ENCODE results near the gene SEC16B.

The SEC16B gene

DNA sequence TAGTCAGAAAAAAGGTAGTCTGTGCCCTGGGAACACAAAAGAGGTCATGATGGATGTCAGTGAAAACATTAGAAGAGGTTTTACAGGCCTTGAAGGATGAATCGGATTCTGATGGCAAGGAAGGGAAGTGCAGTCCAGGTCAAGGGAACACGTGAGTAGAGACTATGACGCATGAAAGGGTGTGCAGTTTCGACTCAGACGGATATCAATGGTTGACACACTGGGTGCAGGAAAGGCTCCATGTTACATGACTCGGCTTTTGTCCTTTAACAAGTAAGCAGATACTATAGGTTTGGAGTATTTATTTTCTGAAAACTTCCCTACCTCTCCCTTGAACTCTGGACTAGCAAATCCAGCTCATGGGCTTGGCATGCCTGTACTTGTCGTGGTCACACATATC is 55.3 kb downstream of the SEC16B start:
- H3K36me3 ChIP-seq (replicated peaks): no peaks in the 10 kb centered on the region
- in situ Hi-C loops (cut with HindIII; ENCODE audit: low pct_ligation_motif_present, low sequenced_read_pairs): no loop called here
- TF ChIP-seq, protein P1, sequence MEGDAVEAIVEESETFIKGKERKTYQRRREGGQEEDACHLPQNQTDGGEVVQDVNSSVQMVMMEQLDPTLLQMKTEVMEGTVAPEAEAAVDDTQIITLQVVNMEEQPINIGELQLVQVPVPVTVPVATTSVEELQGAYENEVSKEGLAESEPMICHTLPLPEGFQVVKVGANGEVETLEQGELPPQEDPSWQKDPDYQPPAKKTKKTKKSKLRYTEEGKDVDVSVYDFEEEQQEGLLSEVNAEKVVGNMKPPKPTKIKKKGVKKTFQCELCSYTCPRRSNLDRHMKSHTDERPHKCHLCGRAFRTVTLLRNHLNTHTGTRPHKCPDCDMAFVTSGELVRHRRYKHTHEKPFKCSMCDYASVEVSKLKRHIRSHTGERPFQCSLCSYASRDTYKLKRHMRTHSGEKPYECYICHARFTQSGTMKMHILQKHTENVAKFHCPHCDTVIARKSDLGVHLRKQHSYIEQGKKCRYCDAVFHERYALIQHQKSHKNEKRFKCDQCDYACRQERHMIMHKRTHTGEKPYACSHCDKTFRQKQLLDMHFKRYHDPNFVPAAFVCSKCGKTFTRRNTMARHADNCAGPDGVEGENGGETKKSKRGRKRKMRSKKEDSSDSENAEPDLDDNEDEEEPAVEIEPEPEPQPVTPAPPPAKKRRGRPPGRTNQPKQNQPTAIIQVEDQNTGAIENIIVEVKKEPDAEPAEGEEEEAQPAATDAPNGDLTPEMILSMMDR (IDR thresholded peaks at IDR 0.05; ENCODE audit: low read depth, low read length, missing control alignments): no peak
- DNase-seq: no peak
- no peak overlapping the region for H3K4me3 ChIP-seq (ENCODE audit: low read depth, low read length)
- H3K27me3 ChIP-seq (replicated peaks): no peaks in the 10 kb centered on the region
- H3K27ac ChIP-seq: no peak overlapping the region

DNA sequence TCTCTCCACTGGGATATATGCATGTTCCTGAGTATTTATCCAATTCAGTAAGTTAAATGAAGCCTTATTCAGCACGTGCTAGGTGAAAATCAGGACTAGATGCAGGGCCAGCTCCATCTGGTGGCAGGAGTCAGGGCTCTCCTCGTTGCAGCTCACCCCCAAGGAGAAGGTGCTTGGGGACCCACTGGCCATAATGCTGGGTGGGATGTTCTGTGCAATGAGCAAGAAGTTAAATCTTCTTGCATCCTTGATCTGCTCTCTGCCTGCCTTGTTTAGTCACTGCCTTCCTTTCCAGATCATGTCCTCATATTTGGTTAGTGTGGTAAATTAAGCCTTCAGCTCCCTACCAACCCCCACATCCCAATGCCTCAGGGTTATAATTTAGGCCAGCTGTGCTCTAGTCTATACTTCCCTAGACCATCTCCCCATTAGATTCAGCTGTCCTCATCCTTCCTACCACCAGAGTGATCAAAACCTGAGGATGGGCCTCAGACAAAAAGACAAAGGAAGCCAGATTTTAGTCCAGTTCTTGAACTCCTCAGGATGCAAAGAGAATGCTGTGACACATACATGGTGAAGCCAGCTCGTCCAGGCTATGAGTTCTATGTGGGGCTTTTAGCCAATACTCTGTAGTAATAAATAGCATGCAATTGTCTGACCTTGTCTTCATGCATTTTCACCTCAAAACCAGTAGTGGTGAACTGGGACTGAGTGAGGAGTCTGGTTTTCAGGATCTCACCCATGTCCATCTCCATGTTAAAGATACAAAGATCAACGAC is 55.9 kb downstream of the SEC16B start:
- peak; percentile 24 for DNase-seq
- in situ Hi-C loops (cut with HindIII; ENCODE audit: low pct_ligation_motif_present, low sequenced_read_pairs): no loop called here

DNA sequence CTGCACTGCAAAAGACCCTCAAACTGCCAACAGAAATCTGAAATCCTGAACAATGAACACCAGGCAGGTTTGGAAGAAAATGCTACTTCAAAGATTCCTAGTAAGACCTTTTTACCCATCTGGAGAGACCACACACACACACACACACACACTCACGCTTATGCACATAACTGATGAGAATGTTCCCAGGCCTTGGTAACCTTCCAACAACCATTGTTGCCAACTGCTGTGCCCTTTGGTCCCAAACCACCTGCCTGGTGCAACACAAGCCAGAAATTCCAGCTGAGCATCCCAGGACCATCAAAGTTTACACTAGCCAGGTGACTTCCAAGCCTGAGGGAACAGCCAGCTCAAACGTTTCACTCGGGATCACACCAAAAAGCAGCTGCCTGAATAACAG is 56.9 kb downstream of the SEC16B start:
- TF ChIP-seq, protein P1 (IDR thresholded peaks at IDR 0.05; ENCODE audit: low read depth, low read length, missing control alignments): no peak
- Histone ChIP-seq H3K27me3 (replicated peaks) (no peaks in the 10 kb centered on the region), H3K27ac (no peak overlapping the region), H3K4me3 (ENCODE audit: low read depth, low read length) (no peak overlapping the region), H3K36me3 (replicated peaks) (no peaks in the 10 kb centered on the region)
- in situ Hi-C loops (cut with HindIII; ENCODE audit: low pct_ligation_motif_present, low sequenced_read_pairs): no loop called here
- DNase-seq: no peak

More for the DNA sequence above, 55.9 kb downstream of the SEC16B start:
- TF ChIP-seq, protein P1 (IDR thresholded peaks at IDR 0.05; ENCODE audit: low read depth, low read length, missing control alignments): peak; percentile 83
- Histone ChIP-seq H3K36me3 (replicated peaks) (no peaks in the 10 kb centered on the region), H3K4me3 (ENCODE audit: low read depth, low read length) (no peak overlapping the region), H3K27ac (no peak overlapping the region), H3K27me3 (replicated peaks) (no peaks in the 10 kb centered on the region)

DNA sequence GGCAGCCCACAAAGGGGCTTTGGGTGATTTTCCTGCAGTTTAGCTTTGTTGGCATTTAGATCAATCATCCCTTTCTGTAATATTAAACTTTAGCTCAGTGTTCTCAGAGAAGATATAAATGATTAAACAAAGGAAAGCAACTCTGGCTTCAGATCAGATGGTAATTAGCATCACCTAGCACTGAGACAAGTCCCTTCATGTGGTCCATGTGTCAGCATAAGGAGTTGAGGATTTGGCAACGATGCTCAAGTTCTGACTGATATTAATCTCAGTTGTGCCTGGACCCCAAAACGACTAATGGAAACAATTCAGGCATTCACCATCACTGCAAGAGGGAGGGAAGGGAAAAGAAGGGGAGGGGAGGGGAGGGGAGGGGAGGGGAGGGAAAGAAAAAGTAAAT is 60.4 kb downstream of the SEC16B start:
- H3K27ac ChIP-seq: no peak overlapping the region
- no peaks in the 10 kb centered on the region for H3K27me3 ChIP-seq (replicated peaks)
- TF ChIP-seq, protein P1 (IDR thresholded peaks at IDR 0.05; ENCODE audit: low read depth, low read length, missing control alignments): no peak
- H3K36me3 ChIP-seq (replicated peaks): no peaks in the 10 kb centered on the region
- no peak for DNase-seq
- in situ Hi-C loops (cut with HindIII; ENCODE audit: low pct_ligation_motif_present, low sequenced_read_pairs): no loop called here
- H3K4me3 ChIP-seq (ENCODE audit: low read depth, low read length): no peak overlapping the region

DNA sequence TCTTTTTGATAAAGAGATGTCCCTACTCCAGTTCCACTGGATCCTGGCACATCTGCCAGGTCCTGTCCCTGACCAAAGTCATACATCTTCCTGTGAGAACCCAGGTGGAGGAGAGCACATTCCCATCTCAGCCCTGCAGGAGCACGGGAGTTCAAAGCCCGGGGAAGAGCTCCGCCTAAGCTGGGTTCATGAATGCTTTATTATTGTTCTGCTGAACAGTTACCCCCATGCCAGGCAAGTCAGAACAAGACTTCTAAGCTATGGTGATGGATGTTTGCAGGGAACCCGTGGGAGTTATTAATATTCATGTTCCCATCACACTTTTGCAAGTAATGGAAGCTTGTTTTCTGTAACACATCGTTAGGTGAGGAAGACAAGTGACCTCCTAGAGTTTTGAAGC is 62.9 kb downstream of the SEC16B start:
- DNase-seq: no peak
- H3K27me3 ChIP-seq (replicated peaks): no peaks in the 10 kb centered on the region
- no peak overlapping the region for H3K27ac ChIP-seq
- TF ChIP-seq, protein P1 (IDR thresholded peaks at IDR 0.05; ENCODE audit: low read depth, low read length, missing control alignments): no peak
- no peaks in the 10 kb centered on the region for H3K36me3 ChIP-seq (replicated peaks)
- no peak overlapping the region for H3K4me3 ChIP-seq (ENCODE audit: low read depth, low read length)
- in situ Hi-C loops (cut with HindIII; ENCODE audit: low pct_ligation_motif_present, low sequenced_read_pairs): no loop called here

DNA sequence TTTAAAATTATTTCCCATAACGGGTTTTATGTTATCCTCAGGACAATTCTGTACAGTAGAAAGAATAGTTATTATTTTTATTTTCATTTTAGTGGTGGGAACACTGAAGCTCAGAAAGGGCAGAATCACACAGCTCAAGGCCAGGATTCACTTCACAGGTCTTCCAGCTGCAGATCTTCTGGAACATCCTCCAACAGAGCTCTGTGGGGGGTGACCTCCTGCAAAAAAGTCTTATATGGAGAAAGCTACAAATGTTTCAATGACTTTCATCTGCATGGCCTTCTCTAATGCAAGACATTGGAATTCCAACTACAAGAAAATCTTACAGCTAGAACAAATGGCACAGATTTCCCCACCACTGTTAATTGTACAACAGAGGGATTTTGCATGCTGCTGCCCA is 64.2 kb downstream of the SEC16B start:
- H3K36me3 ChIP-seq (replicated peaks): no peaks in the 10 kb centered on the region
- in situ Hi-C loops (cut with HindIII; ENCODE audit: low pct_ligation_motif_present, low sequenced_read_pairs): no loop called here

More for the DNA sequence above, 64.2 kb downstream of the SEC16B start:
- TF ChIP-seq, protein P1 (IDR thresholded peaks at IDR 0.05; ENCODE audit: low read depth, low read length, missing control alignments): no peak
- no peak overlapping the region for H3K27ac ChIP-seq
- no peak overlapping the region for H3K4me3 ChIP-seq (ENCODE audit: low read depth, low read length)
- no peaks in the 10 kb centered on the region for H3K27me3 ChIP-seq (replicated peaks)
- no peak for DNase-seq

Measured in brain microvascular endothelial cell (primary cell).